ENCODE measurements around the gene SGSM2. TPM values are rescaled to one million over a fixed set of nuclear protein-coding genes. Genes with fewer than 3 reads are reported as not detected.

SGSM2 gene
- polyA plus RNA-seq, 3 donors = 3.0 to 130 (median 3.5) TPM

DNA sequence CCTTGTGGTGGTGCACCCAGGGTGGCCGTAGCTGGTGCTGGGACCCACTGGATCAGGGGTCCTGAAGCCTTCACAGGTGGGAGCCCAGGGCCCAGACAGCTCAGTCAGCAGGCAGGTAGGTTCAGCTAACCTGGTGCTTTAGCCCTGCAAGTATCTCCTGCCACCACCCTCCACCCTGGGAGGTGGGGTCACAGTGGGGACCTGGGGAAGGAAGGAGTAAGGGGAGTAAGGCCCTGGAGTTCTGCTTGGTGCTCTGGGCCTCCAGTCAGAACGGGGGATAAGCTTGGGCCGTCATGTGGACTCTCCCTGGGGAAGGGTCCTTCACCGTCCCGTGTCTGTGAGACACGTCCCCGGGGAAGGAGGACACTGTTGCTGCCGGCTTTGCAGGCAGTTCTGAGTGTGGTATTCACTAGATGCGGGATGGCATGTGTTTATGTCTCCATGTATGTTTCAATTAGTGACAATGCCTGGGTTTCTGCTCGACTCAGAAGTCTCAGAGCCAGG lies 20.7 kb downstream of the SGSM2 start:
- Histone ChIP-seq H3K4me2 (replicated peaks; ENCODE audit: extremely low read depth, low read length, poor library complexity, severe bottlenecking) (no peak overlapping the region), H3K27me3 (ENCODE audit: control insufficient read depth in 2 of 2, insufficient read depth in 2 of 2, low read length in 2 of 2) (no peaks in the 10 kb centered on the region), H3K4me1 (ENCODE audit: control insufficient read depth in 1 of 2, insufficient read depth in 2 of 2, low read length in 2 of 2) (no peaks in the 10 kb centered on the region), H3K9ac (ENCODE audit: insufficient read depth, low read length, poor library complexity, severe bottlenecking) (no peak overlapping the region), H2AFZ (ENCODE audit: insufficient read depth, low read depth, low read length, poor library complexity, severe bottlenecking) (no peak overlapping the region), H3K36me3 (replicated peaks in 1 of 2; ENCODE audit: control insufficient read depth in 1 of 2, insufficient read depth in 2 of 2, low read length in 2 of 2) (peaks cover 0 to 4% of the 10 kb centered on the region in 2 donors), H4K20me1 (ENCODE audit: insufficient read depth, low read length) (no peaks in the 10 kb centered on the region), H3K9me3 (replicated peaks in 1 of 2; ENCODE audit: control insufficient read depth in 1 of 2, insufficient read depth in 1 of 2, low read length in 2 of 2) (no peaks in the 10 kb centered on the region), H3K79me2 (ENCODE audit: insufficient read depth, low read length) (no peaks in the 10 kb centered on the region), H3K27ac (ENCODE audit: low read depth in 1 of 2, low read length in 2 of 2) (no peak overlapping the region), H3K4me3 (replicated peaks in 1 of 3; ENCODE audit: low read depth in 2 of 3, low read length in 3 of 3) (no peak overlapping the region)
- Mint-ChIP-seq H3K4me1 (no peaks in the 10 kb centered on the region), H3K36me3 (peaks cover 8 to 18% of the 10 kb centered on the region in 2 donors), H3K27me3 (ENCODE audit: low read depth in 3 of 3) (peaks cover 0 to 4% (median 1%) of the 10 kb centered on the region in 3 donors), H3K4me3 (no peak overlapping the region), H3K27ac (peak overlapping the region in 2 of 7 donors; percentile 46 to 69), H3K9me3 (peaks cover 0 to 3% (median 0%) of the 10 kb centered on the region in 7 donors)
- intact Hi-C loops (cut with micrococcal nuclease) = no loop called here
- TF ChIP-seq, protein P1, sequence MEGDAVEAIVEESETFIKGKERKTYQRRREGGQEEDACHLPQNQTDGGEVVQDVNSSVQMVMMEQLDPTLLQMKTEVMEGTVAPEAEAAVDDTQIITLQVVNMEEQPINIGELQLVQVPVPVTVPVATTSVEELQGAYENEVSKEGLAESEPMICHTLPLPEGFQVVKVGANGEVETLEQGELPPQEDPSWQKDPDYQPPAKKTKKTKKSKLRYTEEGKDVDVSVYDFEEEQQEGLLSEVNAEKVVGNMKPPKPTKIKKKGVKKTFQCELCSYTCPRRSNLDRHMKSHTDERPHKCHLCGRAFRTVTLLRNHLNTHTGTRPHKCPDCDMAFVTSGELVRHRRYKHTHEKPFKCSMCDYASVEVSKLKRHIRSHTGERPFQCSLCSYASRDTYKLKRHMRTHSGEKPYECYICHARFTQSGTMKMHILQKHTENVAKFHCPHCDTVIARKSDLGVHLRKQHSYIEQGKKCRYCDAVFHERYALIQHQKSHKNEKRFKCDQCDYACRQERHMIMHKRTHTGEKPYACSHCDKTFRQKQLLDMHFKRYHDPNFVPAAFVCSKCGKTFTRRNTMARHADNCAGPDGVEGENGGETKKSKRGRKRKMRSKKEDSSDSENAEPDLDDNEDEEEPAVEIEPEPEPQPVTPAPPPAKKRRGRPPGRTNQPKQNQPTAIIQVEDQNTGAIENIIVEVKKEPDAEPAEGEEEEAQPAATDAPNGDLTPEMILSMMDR (IDR thresholded peaks at IDR 0.05) = no peak
- WGBS (ENCODE audit: insufficient coverage) = 97% methylated on average over 10 of the region's 10 CpGs
- DNase-seq = no peak

DNA sequence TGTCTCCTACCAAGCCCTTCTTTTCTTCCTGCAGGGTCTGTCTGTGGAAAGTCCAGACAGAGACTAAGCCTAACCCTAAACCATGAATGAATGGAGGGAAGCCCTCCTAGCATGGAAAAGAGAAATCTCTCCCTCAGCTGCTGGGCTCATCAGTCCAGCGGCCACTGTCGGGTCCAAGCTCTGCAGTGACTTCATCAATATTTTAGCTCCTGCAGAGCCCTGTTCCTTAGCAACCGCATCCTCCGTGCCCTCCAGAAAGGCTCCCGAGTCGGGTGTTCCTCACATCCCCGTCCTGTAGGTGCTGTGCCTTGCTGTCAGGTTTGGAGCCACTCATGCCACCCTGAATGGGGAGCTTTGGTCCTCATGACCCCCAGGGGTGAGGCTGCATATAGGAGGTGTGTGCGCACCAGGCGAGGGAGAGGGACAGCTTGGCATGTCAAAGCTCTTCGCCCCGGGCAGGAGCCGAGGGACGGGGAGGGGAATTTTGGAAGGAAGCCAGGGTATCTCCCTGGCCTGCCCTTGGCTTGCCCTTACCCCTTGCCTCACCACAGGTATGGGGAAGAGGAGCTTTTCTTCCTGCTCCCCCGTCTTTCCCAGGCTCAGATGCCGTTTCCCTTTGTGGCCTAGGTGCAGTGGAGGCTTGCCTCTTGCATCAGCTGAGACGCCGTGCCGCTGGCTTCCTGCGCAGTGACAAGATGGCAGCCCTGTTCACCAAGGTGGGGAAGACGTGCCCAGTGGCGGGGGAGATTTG lies 23.9 kb downstream of the SGSM2 start:
- Mint-ChIP-seq H3K27ac (peak overlapping the region in 1 of 7 donors; percentile 5), H3K27me3 (ENCODE audit: low read depth in 3 of 3) (peaks cover 0 to 4% (median 3%) of the 10 kb centered on the region in 3 donors)

More for the DNA sequence above, 23.9 kb downstream of the SGSM2 start:
- Histone ChIP-seq H3K27ac (ENCODE audit: low read depth in 1 of 2, low read length in 2 of 2) (no peak overlapping the region), H3K4me1 (ENCODE audit: control insufficient read depth in 1 of 2, insufficient read depth in 2 of 2, low read length in 2 of 2) (no peaks in the 10 kb centered on the region), H3K4me3 (replicated peaks in 1 of 3; ENCODE audit: low read depth in 2 of 3, low read length in 3 of 3) (no peak overlapping the region), H2AFZ (ENCODE audit: insufficient read depth, low read depth, low read length, poor library complexity, severe bottlenecking) (no peak overlapping the region), H3K9ac (ENCODE audit: insufficient read depth, low read length, poor library complexity, severe bottlenecking) (no peak overlapping the region), H3K36me3 (replicated peaks in 1 of 2; ENCODE audit: control insufficient read depth in 1 of 2, insufficient read depth in 2 of 2, low read length in 2 of 2) (peaks cover 5 to 30% of the 10 kb centered on the region in 2 donors), H3K79me2 (ENCODE audit: insufficient read depth, low read length) (no peaks in the 10 kb centered on the region), H3K4me2 (replicated peaks; ENCODE audit: extremely low read depth, low read length, poor library complexity, severe bottlenecking) (no peak overlapping the region), H3K9me3 (replicated peaks in 1 of 2; ENCODE audit: control insufficient read depth in 1 of 2, insufficient read depth in 1 of 2, low read length in 2 of 2) (no peaks in the 10 kb centered on the region), H3K27me3 (ENCODE audit: control insufficient read depth in 2 of 2, insufficient read depth in 2 of 2, low read length in 2 of 2) (no peaks in the 10 kb centered on the region), H4K20me1 (ENCODE audit: insufficient read depth, low read length) (no peaks in the 10 kb centered on the region)
- 91% methylated on average over 16 of the region's 21 CpGs for WGBS (ENCODE audit: insufficient coverage)
- DNase-seq = no peak
- intact Hi-C loops (cut with micrococcal nuclease) = no loop called here
- H3K4me3 Mint-ChIP-seq = no peak overlapping the region
- TF ChIP-seq, protein P1 (IDR thresholded peaks at IDR 0.05) = no peak
- no peaks in the 10 kb centered on the region for H3K4me1 Mint-ChIP-seq
- H3K36me3 Mint-ChIP-seq = peaks cover 21 to 37% of the 10 kb centered on the region in 2 donors
- H3K9me3 Mint-ChIP-seq = peaks cover 0 to 3% (median 0%) of the 10 kb centered on the region in 7 donors

Data from CD14-positive monocyte (primary cell).